HUES6 (cell line): ENCODE results near the gene AGA.

Experiments used
- H3K27ac ChIP-seq: 2 replicates; pipeline ENCODE4 v1.7.0; 2013; ENCODE audit warnings: low read depth, mild to moderate bottlenecking, low read length, inconsistent platforms
- H3K27me3 ChIP-seq: 2 replicates; pipeline ENCODE4 v1.6.1; 2013; ENCODE audit warnings: low read length; ENCODE audit not compliant: control insufficient read depth, insufficient read depth
- H3K36me3 ChIP-seq: 2 replicates; pipeline ENCODE4 v1.6.1; 2013; ENCODE audit warnings: low read length; ENCODE audit not compliant: control insufficient read depth, insufficient read depth
- H3K4me1 ChIP-seq: 2 replicates; pipeline ENCODE4 v1.6.1; 2013; ENCODE audit warnings: low read length; ENCODE audit not compliant: control insufficient read depth, insufficient read depth
- H3K4me3 ChIP-seq: 2 replicates; pipeline ENCODE4 v1.5.1; 2013; ENCODE audit warnings: low read depth, low read length
- H3K9ac ChIP-seq: one replicate; pipeline ENCODE4 v1.6.1; 2013; ENCODE audit warnings: mild to moderate bottlenecking, low read length
- H3K9me3 ChIP-seq: 2 replicates; pipeline ENCODE4 v1.6.1; 2013; ENCODE audit warnings: low read depth, low read length; ENCODE audit not compliant: control insufficient read depth, insufficient read depth

AGA gene

GRCh38 chr4:177391287-177391686 lies 51.0 kb downstream of the AGA start:
- H3K9ac ChIP-seq, result no peak overlapping the region
- no peaks in the 10 kb centered on the region for H3K9me3 ChIP-seq
- no peak overlapping the region for H3K4me3 ChIP-seq
- H3K4me1 ChIP-seq, result no peaks in the 10 kb centered on the region
- H3K36me3 ChIP-seq, result no peaks in the 10 kb centered on the region
- no peaks in the 10 kb centered on the region for H3K27me3 ChIP-seq
- no peak overlapping the region for H3K27ac ChIP-seq

DNA sequence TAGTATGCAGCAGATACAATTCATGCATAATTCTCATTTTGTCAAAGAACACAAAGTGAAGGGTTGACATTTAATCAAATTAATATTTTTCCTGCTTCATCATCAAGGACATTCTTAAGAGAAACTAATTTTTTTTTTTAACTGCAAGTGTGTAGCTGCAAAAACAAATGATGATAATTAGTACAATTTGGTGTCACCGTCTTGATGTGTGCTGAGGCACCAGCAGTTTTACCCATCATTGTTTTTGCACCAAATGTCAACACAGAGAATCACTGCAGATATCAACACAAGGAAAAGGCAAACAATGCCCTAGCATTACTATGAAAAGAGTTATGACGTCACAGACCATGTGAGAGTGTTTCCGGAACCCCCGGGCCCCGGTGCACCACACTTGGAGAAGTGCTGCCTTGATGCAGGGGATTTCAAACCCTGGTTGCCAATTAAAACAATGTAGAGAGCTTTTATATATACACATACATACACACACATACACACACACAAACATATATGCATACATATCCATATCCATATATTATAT lies 55.9 kb downstream of the AGA start:
- no peaks in the 10 kb centered on the region for H3K4me1 ChIP-seq
- H3K9ac ChIP-seq, result no peak overlapping the region
- no peak overlapping the region for H3K4me3 ChIP-seq
- no peaks in the 10 kb centered on the region for H3K27me3 ChIP-seq
- no peaks in the 10 kb centered on the region for H3K9me3 ChIP-seq
- no peak overlapping the region for H3K27ac ChIP-seq
- no peaks in the 10 kb centered on the region for H3K36me3 ChIP-seq

DNA sequence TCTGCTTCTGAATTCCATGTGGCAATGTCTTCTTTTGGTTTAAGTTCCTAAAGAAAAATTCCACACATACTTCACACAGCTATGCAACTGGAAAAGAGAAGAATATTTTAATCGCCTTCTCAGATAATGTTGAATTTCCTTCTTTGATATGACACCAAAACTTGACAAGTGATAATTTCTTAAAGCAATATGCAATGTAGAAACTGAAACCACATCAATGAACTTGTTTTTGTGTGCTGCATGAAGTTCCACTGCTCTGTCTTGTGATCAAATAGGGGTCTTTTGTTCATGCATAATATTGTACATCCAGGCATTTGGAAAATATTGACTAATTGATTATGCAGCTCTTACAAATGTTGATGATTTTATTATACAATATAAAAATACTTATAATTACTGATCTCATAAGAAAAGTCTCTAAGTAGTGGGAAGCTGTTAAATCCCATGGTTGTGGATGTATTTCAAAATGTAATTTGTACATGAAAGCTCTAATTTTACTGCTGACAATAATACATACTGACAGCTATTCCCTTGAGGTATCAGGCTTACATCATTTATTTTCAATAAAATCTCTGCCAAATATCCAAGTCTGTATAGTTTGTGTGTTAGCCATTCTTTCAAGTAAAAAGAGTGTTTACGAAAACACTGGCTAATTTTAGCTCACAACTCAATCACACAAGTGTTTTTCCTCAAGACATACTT lies 56.5 kb downstream of the AGA start:
- H3K36me3 ChIP-seq, result no peaks in the 10 kb centered on the region
- H3K27ac ChIP-seq, result no peak overlapping the region
- no peaks in the 10 kb centered on the region for H3K4me1 ChIP-seq
- no peaks in the 10 kb centered on the region for H3K9me3 ChIP-seq
- H3K9ac ChIP-seq, result no peak overlapping the region
- H3K4me3 ChIP-seq, result no peak overlapping the region
- H3K27me3 ChIP-seq, result no peaks in the 10 kb centered on the region

- Histone ChIP-seq H3K9me3 (no peaks in the 10 kb centered on the region), H3K27ac (no peak overlapping the region), H3K27me3 (no peaks in the 10 kb centered on the region), H3K9ac (no peak overlapping the region), H3K36me3 (no peaks in the 10 kb centered on the region), H3K4me3 (no peak overlapping the region), H3K4me1 (no peaks in the 10 kb centered on the region)
Observed at GRCh38 chr4:177384856-177385397, 57.3 kb downstream of the AGA start.

- H3K4me1 ChIP-seq, result no peaks in the 10 kb centered on the region
- no peak overlapping the region for H3K27ac ChIP-seq
- H3K36me3 ChIP-seq, result no peaks in the 10 kb centered on the region
- no peak overlapping the region for H3K4me3 ChIP-seq
- no peak overlapping the region for H3K9ac ChIP-seq
- no peaks in the 10 kb centered on the region for H3K27me3 ChIP-seq
- no peaks in the 10 kb centered on the region for H3K9me3 ChIP-seq
Observed at GRCh38 chr4:177381762-177382310, 60.4 kb downstream of the AGA start.
